Measurements from ENCODE around the gene PLPP2. TPM values are rescaled to one million over a fixed set of nuclear protein-coding genes. Genes with fewer than 3 reads are reported as not detected.

The PLPP2 gene
- total RNA-seq, 2 experiments from 2014 or later, result 0.03 to 0.80 TPM

- Histone ChIP-seq H3K4me1 (ENCODE audit: insufficient read depth, low read length, poor library complexity, severe bottlenecking) (no peaks in the 10 kb centered on the region), H3K4me3 (ENCODE audit: low read depth, low read length, poor library complexity, severe bottlenecking) (no peak overlapping the region), H4K20me1 (ENCODE audit: insufficient read depth, low read length) (no peaks in the 10 kb centered on the region), H3K27ac (ENCODE audit: low read depth, low read length, poor library complexity, severe bottlenecking) (no peak overlapping the region), H3K9me2 (ENCODE audit: insufficient read depth, low read length) (no peaks in the 10 kb centered on the region), H3K4me2 (ENCODE audit: low read length) (no peak overlapping the region), H3K9me3 (ENCODE audit: low read length) (peaks cover 24% of the 10 kb centered on the region), H2AFZ (ENCODE audit: low read length) (no peak overlapping the region), H3K36me3 (ENCODE audit: insufficient read depth, low read length) (peaks cover 98% of the 10 kb centered on the region), H3K79me2 (ENCODE audit: insufficient read depth, low read depth, low read length) (no peaks in the 10 kb centered on the region)
- ChIA-PET CTCF (ENCODE audit: unreplicated experiment) (no interaction called here), POLR2A (no interaction called here)
- TF ChIP-seq CTCF (conservative IDR thresholded peaks at IDR 0.05; ENCODE audit: low read length), result no peak
- TF ChIP-seq EZH2phosphoT487 (IDR thresholded peaks at IDR 0.05; ENCODE audit: borderline replicate concordance, low read depth, low read length), result no peak
- intact Hi-C loops (cut with micrococcal nuclease; ENCODE audit: unreplicated experiment), result no loop called here
- BruUV-seq (replicated peaks), result no TSS peak
- DNase-seq (ENCODE audit: low spot score), result no peak
Observed at GRCh38 chr19:325937-326565, 34.8 kb upstream of the PLPP2 start.

- no peaks in the 10 kb centered on the region for H3K9me2 ChIP-seq (ENCODE audit: insufficient read depth, low read length)
- no peaks in the 10 kb centered on the region for H3K4me1 ChIP-seq (ENCODE audit: insufficient read depth, low read length, poor library complexity, severe bottlenecking)
- no TSS peak for BruUV-seq (replicated peaks)
- TF ChIP-seq CTCF (conservative IDR thresholded peaks at IDR 0.05; ENCODE audit: low read length) (no peak), EZH2phosphoT487 (IDR thresholded peaks at IDR 0.05; ENCODE audit: borderline replicate concordance, low read depth, low read length) (no peak)
- peaks cover 17% of the 10 kb centered on the region for H3K9me3 ChIP-seq (ENCODE audit: low read length)
- peaks cover 98% of the 10 kb centered on the region for H3K36me3 ChIP-seq (ENCODE audit: insufficient read depth, low read length)
- intact Hi-C loops (cut with micrococcal nuclease; ENCODE audit: unreplicated experiment), result no loop called here
- H2AFZ ChIP-seq (ENCODE audit: low read length), result no peak overlapping the region
- no peaks in the 10 kb centered on the region for H4K20me1 ChIP-seq (ENCODE audit: insufficient read depth, low read length)
- H3K27ac ChIP-seq (ENCODE audit: low read depth, low read length, poor library complexity, severe bottlenecking), result no peak overlapping the region
- H3K79me2 ChIP-seq (ENCODE audit: insufficient read depth, low read depth, low read length), result no peaks in the 10 kb centered on the region
- H3K4me2 ChIP-seq (ENCODE audit: low read length), result no peak overlapping the region
- CTCF ChIA-PET (ENCODE audit: unreplicated experiment), result no interaction called here
- DNase-seq (ENCODE audit: low spot score), result no peak
- POLR2A ChIA-PET, result no interaction called here
- no peak overlapping the region for H3K4me3 ChIP-seq (ENCODE audit: low read depth, low read length, poor library complexity, severe bottlenecking)
Observed at GRCh38 chr19:325173-325936, 34.2 kb upstream of the PLPP2 start.

- Histone ChIP-seq H3K9me2 (ENCODE audit: insufficient read depth, low read length) (no peaks in the 10 kb centered on the region), H3K27ac (ENCODE audit: low read depth, low read length, poor library complexity, severe bottlenecking) (no peak overlapping the region), H3K9me3 (ENCODE audit: low read length) (peaks cover 14% of the 10 kb centered on the region), H3K36me3 (ENCODE audit: insufficient read depth, low read length) (peaks cover 96% of the 10 kb centered on the region), H3K4me1 (ENCODE audit: insufficient read depth, low read length, poor library complexity, severe bottlenecking) (no peaks in the 10 kb centered on the region), H4K20me1 (ENCODE audit: insufficient read depth, low read length) (no peaks in the 10 kb centered on the region), H3K79me2 (ENCODE audit: insufficient read depth, low read depth, low read length) (no peaks in the 10 kb centered on the region), H2AFZ (ENCODE audit: low read length) (no peak overlapping the region), H3K4me2 (ENCODE audit: low read length) (no peak overlapping the region), H3K4me3 (ENCODE audit: low read depth, low read length, poor library complexity, severe bottlenecking) (no peak overlapping the region)
- TF ChIP-seq CTCF (conservative IDR thresholded peaks at IDR 0.05; ENCODE audit: low read length), result no peak
- no peak for TF ChIP-seq EZH2phosphoT487 (IDR thresholded peaks at IDR 0.05; ENCODE audit: borderline replicate concordance, low read depth, low read length)
- CTCF ChIA-PET (ENCODE audit: unreplicated experiment), result no interaction called here
- intact Hi-C loops (cut with micrococcal nuclease; ENCODE audit: unreplicated experiment), result no loop called here
- BruUV-seq (replicated peaks), result no TSS peak
- POLR2A ChIA-PET, result no interaction called here
- DNase-seq (ENCODE audit: low spot score), result no peak
Observed at GRCh38 chr19:324716-325115, 33.5 kb upstream of the PLPP2 start.

All from OCI-LY7 (cell line).